ENCODE data around the gene TMEM125.

TMEM125 gene

GRCh38 chr1:43277116-43277876, 7.5 kb downstream of the TMEM125 start:
- H3K9me3 ChIP-seq (ENCODE audit: low read length), result no peaks in the 10 kb centered on the region
- no peaks in the 10 kb centered on the region for H3K27me3 ChIP-seq (ENCODE audit: control insufficient read depth in 1 of 2, insufficient read depth in 2 of 2, low read length in 2 of 2)
- H3K27ac ChIP-seq (ENCODE audit: low read depth, low read length), result no peak overlapping the region
- H3K4me1 ChIP-seq (ENCODE audit: insufficient read depth, low read length), result no peaks in the 10 kb centered on the region
- H3K4me3 ChIP-seq (ENCODE audit: low read depth in 1 of 2, low read length in 2 of 2), result no peak overlapping the region
- no peaks in the 10 kb centered on the region for H3K36me3 ChIP-seq (ENCODE audit: insufficient read depth, low read length)
- no peak overlapping the region for H3K9ac ChIP-seq (ENCODE audit: low read length)

- Histone ChIP-seq H3K4me1 (ENCODE audit: insufficient read depth, low read length) (no peaks in the 10 kb centered on the region), H3K9me3 (ENCODE audit: low read length) (no peaks in the 10 kb centered on the region), H3K27me3 (ENCODE audit: control insufficient read depth in 1 of 2, insufficient read depth in 2 of 2, low read length in 2 of 2) (no peaks in the 10 kb centered on the region), H3K4me3 (ENCODE audit: low read depth in 1 of 2, low read length in 2 of 2) (no peak overlapping the region), H3K27ac (ENCODE audit: low read depth, low read length) (no peak overlapping the region), H3K36me3 (ENCODE audit: insufficient read depth, low read length) (no peaks in the 10 kb centered on the region), H3K9ac (ENCODE audit: low read length) (no peak overlapping the region)
Measured at GRCh38 chr1:43279161-43279560, 9.4 kb downstream of the TMEM125 start.

GRCh38 chr1:43279666-43280065, 9.9 kb downstream of the TMEM125 start:
- Histone ChIP-seq H3K4me3 (ENCODE audit: low read depth in 1 of 2, low read length in 2 of 2) (no peak overlapping the region), H3K9ac (ENCODE audit: low read length) (no peak overlapping the region), H3K4me1 (ENCODE audit: insufficient read depth, low read length) (no peaks in the 10 kb centered on the region), H3K27me3 (ENCODE audit: control insufficient read depth in 1 of 2, insufficient read depth in 2 of 2, low read length in 2 of 2) (no peaks in the 10 kb centered on the region), H3K27ac (ENCODE audit: low read depth, low read length) (no peak overlapping the region), H3K9me3 (ENCODE audit: low read length) (no peaks in the 10 kb centered on the region), H3K36me3 (ENCODE audit: insufficient read depth, low read length) (no peaks in the 10 kb centered on the region)

GRCh38 chr1:43280692-43281091, 10.9 kb downstream of the TMEM125 start:
- Histone ChIP-seq H3K4me1 (ENCODE audit: insufficient read depth, low read length) (no peaks in the 10 kb centered on the region), H3K27ac (ENCODE audit: low read depth, low read length) (no peak overlapping the region), H3K27me3 (ENCODE audit: control insufficient read depth in 1 of 2, insufficient read depth in 2 of 2, low read length in 2 of 2) (no peaks in the 10 kb centered on the region)

GRCh38 chr1:43282220-43283195, 12.7 kb downstream of the TMEM125 start:
- no peaks in the 10 kb centered on the region for H3K9me3 ChIP-seq (ENCODE audit: low read length)
- H3K36me3 ChIP-seq (ENCODE audit: insufficient read depth, low read length), result no peaks in the 10 kb centered on the region
- no peak overlapping the region for H3K27ac ChIP-seq (ENCODE audit: low read depth, low read length)
- H3K4me3 ChIP-seq (ENCODE audit: low read depth in 1 of 2, low read length in 2 of 2), result no peak overlapping the region
- no peaks in the 10 kb centered on the region for H3K27me3 ChIP-seq (ENCODE audit: control insufficient read depth in 1 of 2, insufficient read depth in 2 of 2, low read length in 2 of 2)
- no peak overlapping the region for H3K9ac ChIP-seq (ENCODE audit: low read length)
- no peaks in the 10 kb centered on the region for H3K4me1 ChIP-seq (ENCODE audit: insufficient read depth, low read length)

More at GRCh38 chr1:43280692-43281091, 10.9 kb downstream of the TMEM125 start:
- Histone ChIP-seq H3K9ac (ENCODE audit: low read length) (no peak overlapping the region), H3K36me3 (ENCODE audit: insufficient read depth, low read length) (no peaks in the 10 kb centered on the region), H3K9me3 (ENCODE audit: low read length) (no peaks in the 10 kb centered on the region), H3K4me3 (ENCODE audit: low read depth in 1 of 2, low read length in 2 of 2) (no peak overlapping the region)

- no peaks in the 10 kb centered on the region for H3K27me3 ChIP-seq (ENCODE audit: control insufficient read depth in 1 of 2, insufficient read depth in 2 of 2, low read length in 2 of 2)
- H3K36me3 ChIP-seq (ENCODE audit: insufficient read depth, low read length), result no peaks in the 10 kb centered on the region
- no peaks in the 10 kb centered on the region for H3K4me1 ChIP-seq (ENCODE audit: insufficient read depth, low read length)
- no peaks in the 10 kb centered on the region for H3K9me3 ChIP-seq (ENCODE audit: low read length)
- H3K9ac ChIP-seq (ENCODE audit: low read length), result no peak overlapping the region
- no peak overlapping the region for H3K27ac ChIP-seq (ENCODE audit: low read depth, low read length)
- H3K4me3 ChIP-seq (ENCODE audit: low read depth in 1 of 2, low read length in 2 of 2), result no peak overlapping the region
Measured at GRCh38 chr1:43284065-43284464, 14.3 kb downstream of the TMEM125 start.

- H3K27ac ChIP-seq (ENCODE audit: low read depth, low read length), result no peak overlapping the region
- no peak overlapping the region for H3K4me3 ChIP-seq (ENCODE audit: low read depth in 1 of 2, low read length in 2 of 2)
- no peak overlapping the region for H3K9ac ChIP-seq (ENCODE audit: low read length)
- H3K9me3 ChIP-seq (ENCODE audit: low read length), result no peaks in the 10 kb centered on the region
- no peaks in the 10 kb centered on the region for H3K27me3 ChIP-seq (ENCODE audit: control insufficient read depth in 1 of 2, insufficient read depth in 2 of 2, low read length in 2 of 2)
- no peaks in the 10 kb centered on the region for H3K4me1 ChIP-seq (ENCODE audit: insufficient read depth, low read length)
- no peaks in the 10 kb centered on the region for H3K36me3 ChIP-seq (ENCODE audit: insufficient read depth, low read length)
Measured at GRCh38 chr1:43284546-43285110, 14.8 kb downstream of the TMEM125 start.

GRCh38 chr1:43285269-43285990, 15.6 kb downstream of the TMEM125 start, which contains the start of gene C1orf210:
C1orf210 (minus strand) TSS chr1:43285581; CDS start chr1:43283270, 2,311 bp downstream.
- Histone ChIP-seq H3K4me1 (ENCODE audit: insufficient read depth, low read length) (no peaks in the 10 kb centered on the region), H3K9ac (ENCODE audit: low read length) (no peak within 1 kb of the TSS), H3K36me3 (ENCODE audit: insufficient read depth, low read length) (no peaks in the 10 kb centered on the region), H3K4me3 (ENCODE audit: low read depth in 1 of 2, low read length in 2 of 2) (no peak within 1 kb of the TSS), H3K27ac (ENCODE audit: low read depth, low read length) (no peak within 1 kb of the TSS), H3K9me3 (ENCODE audit: low read length) (no peaks in the 10 kb centered on the region), H3K27me3 (ENCODE audit: control insufficient read depth in 1 of 2, insufficient read depth in 2 of 2, low read length in 2 of 2) (no peaks in the 10 kb centered on the region)

- Histone ChIP-seq H3K27ac (ENCODE audit: low read depth, low read length) (no peak overlapping the region), H3K36me3 (ENCODE audit: insufficient read depth, low read length) (no peaks in the 10 kb centered on the region), H3K4me1 (ENCODE audit: insufficient read depth, low read length) (no peaks in the 10 kb centered on the region), H3K27me3 (ENCODE audit: control insufficient read depth in 1 of 2, insufficient read depth in 2 of 2, low read length in 2 of 2) (no peaks in the 10 kb centered on the region), H3K9me3 (ENCODE audit: low read length) (no peaks in the 10 kb centered on the region), H3K4me3 (ENCODE audit: low read depth in 1 of 2, low read length in 2 of 2) (no peak overlapping the region), H3K9ac (ENCODE audit: low read length) (no peak overlapping the region)
Measured at GRCh38 chr1:43286115-43286514, 16.3 kb downstream of the TMEM125 start.

- no peaks in the 10 kb centered on the region for H3K36me3 ChIP-seq (ENCODE audit: insufficient read depth, low read length)
- H3K4me1 ChIP-seq (ENCODE audit: insufficient read depth, low read length), result no peaks in the 10 kb centered on the region
- H3K27me3 ChIP-seq (ENCODE audit: control insufficient read depth in 1 of 2, insufficient read depth in 2 of 2, low read length in 2 of 2), result no peaks in the 10 kb centered on the region
- no peak overlapping the region for H3K27ac ChIP-seq (ENCODE audit: low read depth, low read length)
- H3K4me3 ChIP-seq (ENCODE audit: low read depth in 1 of 2, low read length in 2 of 2), result no peak overlapping the region
- H3K9ac ChIP-seq (ENCODE audit: low read length), result no peak overlapping the region
- no peaks in the 10 kb centered on the region for H3K9me3 ChIP-seq (ENCODE audit: low read length)
Measured at GRCh38 chr1:43286533-43286932, 16.8 kb downstream of the TMEM125 start.

All from muscle layer of colon (tissue), 2 donors.